ENCODE data around the gene SP7.

- TF ChIP-seq ZNF274 (IDR thresholded peaks at IDR 0.05; ENCODE audit: low read depth, low read length): no peak
- TF ChIP-seq YY1 (IDR thresholded peaks at IDR 0.05; ENCODE audit: insufficient read depth, insufficient read length): no peak
- TF ChIP-seq SUZ12 (IDR thresholded peaks at IDR 0.05; ENCODE audit: extremely low read depth, insufficient read depth, insufficient read length): no peak
These were observed 47.1 kb upstream of the SP7 start for GRCh38 chr12:53383258-53383657.

All from NT2/D1 (cell line).